Suprapubic skin (tissue), 4 donors: Measurements from ENCODE around the gene ZNF559.

ENCODE experiments used
- EP300 ChIP-seq: sonication (generic); formaldehyde crosslinking; IDR thresholded peaks from one replicate; pipeline ENCODE4 v1.6.1; 2017; ENCODE audit warnings: antibody characterized with exemption
- POLR2A ChIP-seq, 2 donors: fragments of 450-650 bp; IDR thresholded peaks; one replicate each; pipeline ENCODE4 v1.6.1; 2017; ENCODE audit warnings: antibody characterized with exemption in 2 of 2, mild to moderate bottlenecking in 2 of 2, moderate library complexity in 2 of 2
- POLR2AphosphoS5 ChIP-seq, 3 donors: sonication (generic); formaldehyde crosslinking; IDR thresholded peaks; one replicate each; pipeline ENCODE4 v1.6.1; 2017; ENCODE audit warnings: antibody characterized with exemption in 3 of 3
- TF ChIP-seq, protein P1 (sequence below), 2 donors: fragments of 200-600 bp in 1 of 2; fragments of 450-650 bp in 1 of 2; sonication (generic) in 1 of 2; IDR thresholded peaks; one replicate each; pipeline ENCODE4 v1.5.1; 2016 to 2019; ENCODE audit warnings: antibody characterized with exemption in 2 of 2, mild to moderate bottlenecking in 1 of 2, moderate library complexity in 1 of 2

GRCh38 chr19:9308091-9308770, 15.7 kb upstream of the ZNF559 start:
- TF ChIP-seq, protein P1, sequence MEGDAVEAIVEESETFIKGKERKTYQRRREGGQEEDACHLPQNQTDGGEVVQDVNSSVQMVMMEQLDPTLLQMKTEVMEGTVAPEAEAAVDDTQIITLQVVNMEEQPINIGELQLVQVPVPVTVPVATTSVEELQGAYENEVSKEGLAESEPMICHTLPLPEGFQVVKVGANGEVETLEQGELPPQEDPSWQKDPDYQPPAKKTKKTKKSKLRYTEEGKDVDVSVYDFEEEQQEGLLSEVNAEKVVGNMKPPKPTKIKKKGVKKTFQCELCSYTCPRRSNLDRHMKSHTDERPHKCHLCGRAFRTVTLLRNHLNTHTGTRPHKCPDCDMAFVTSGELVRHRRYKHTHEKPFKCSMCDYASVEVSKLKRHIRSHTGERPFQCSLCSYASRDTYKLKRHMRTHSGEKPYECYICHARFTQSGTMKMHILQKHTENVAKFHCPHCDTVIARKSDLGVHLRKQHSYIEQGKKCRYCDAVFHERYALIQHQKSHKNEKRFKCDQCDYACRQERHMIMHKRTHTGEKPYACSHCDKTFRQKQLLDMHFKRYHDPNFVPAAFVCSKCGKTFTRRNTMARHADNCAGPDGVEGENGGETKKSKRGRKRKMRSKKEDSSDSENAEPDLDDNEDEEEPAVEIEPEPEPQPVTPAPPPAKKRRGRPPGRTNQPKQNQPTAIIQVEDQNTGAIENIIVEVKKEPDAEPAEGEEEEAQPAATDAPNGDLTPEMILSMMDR (IDR thresholded peaks at IDR 0.05): no peak
- TF ChIP-seq POLR2A (IDR thresholded peaks at IDR 0.05) (no peak), POLR2AphosphoS5 (IDR thresholded peaks at IDR 0.05) (no peak), EP300 (no peak)
